SW 1271 (cell line): Measurements from ENCODE around the gene PDK1.

Experiments
- DNase-seq, 2 experiments: peaks; one replicate each; lab custom pipeline; 2025; lab: John Stamatoyannopoulos, UW

Gene PDK1

DNA sequence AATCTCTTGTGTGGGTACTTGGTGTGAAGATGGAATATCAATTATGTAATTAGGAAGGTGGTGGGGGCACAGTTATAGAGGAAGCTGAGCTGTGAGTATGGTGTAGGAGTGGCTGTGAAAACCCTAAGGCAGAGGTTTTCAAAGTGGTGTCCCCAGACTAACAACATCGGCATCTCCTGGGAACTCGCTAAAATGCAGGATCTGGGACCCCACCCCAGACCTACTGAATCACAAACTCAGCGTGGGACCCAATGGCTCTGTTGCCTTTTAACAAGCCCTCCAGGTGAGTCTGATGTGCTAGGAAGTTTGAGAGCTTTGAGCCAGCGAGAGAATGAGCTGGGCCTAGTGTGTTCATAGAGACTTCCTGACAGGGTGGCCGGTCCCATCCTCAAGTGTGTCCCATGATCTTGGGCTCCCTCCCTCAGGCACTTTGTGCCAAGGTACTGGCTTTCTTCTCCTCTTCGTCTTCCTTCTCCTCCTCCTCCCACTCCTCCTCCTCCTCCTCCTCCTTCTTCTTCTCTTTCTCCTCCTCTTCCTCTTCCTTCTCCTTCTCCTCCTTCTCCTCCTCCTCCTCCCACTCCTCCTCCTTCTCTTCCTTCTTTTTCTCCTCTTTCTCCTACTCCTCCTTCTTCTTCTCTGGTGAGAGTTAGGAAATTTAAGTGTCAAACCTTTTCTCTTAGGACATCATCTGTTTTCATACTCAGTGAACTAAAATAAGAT, 86.6 kb downstream of the PDK1 start:
- no peak for DNase-seq

DNA sequence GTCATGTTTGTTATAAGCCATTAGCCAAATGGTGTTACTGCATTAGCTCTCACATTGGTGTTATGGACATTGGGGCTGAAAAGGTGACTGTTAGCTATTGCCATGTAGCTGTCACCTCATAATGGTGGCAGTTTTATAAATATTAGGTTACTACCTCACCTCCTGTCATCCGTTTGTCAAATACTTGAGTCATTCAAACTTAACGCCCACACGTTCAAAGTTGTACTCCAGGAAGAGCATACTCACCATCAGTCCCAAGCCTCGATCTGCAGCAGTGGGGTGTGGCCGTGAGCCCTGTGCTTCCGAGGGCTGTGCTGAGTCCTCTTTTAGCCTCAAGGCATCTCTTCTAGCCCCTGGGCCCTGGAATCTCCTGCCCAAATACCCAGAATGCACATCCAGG, 87.3 kb downstream of the PDK1 start:
- no peak for DNase-seq

GRCh38 chr2:172647439-172647838, 91.5 kb downstream of the PDK1 start:
- DNase-seq: no peak

DNA sequence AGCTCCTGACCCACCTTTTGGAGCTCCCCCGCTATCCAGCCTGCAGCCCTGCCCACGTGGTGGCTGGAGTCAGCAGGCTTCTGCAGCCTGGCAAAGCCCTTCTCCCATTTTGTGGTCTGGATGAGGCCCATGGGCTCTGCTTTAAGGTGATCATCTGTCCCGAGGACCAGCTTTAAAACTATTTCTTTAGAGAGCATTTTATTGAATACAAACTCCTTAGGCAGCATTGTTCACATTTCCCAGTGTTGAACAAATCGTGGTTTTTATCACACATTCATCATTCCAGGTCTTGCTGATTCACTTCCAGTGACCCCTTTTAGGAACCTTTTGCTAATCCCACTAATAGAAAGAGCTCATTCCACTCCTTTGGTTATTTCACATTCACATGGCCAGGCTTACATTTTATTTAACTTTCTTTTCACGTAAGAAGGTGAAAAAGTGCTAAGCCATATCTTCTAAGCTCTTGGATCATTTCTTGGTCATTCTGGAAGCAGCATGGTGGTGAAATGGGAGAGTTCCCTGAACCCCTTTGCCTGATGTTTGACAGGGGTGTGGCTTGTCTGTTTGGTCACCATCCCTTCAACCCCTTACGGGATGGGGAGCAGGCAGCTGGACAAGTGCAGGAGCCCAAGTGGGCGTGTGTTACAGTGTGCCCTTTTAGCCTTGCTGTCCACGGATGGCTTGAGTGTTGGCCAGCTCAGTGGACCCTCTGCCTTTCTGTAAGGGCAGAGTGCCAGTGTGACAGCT, 99.4 kb downstream of the PDK1 start:
- peak in 1 of 2 experiments; percentile 22 for DNase-seq

DNA sequence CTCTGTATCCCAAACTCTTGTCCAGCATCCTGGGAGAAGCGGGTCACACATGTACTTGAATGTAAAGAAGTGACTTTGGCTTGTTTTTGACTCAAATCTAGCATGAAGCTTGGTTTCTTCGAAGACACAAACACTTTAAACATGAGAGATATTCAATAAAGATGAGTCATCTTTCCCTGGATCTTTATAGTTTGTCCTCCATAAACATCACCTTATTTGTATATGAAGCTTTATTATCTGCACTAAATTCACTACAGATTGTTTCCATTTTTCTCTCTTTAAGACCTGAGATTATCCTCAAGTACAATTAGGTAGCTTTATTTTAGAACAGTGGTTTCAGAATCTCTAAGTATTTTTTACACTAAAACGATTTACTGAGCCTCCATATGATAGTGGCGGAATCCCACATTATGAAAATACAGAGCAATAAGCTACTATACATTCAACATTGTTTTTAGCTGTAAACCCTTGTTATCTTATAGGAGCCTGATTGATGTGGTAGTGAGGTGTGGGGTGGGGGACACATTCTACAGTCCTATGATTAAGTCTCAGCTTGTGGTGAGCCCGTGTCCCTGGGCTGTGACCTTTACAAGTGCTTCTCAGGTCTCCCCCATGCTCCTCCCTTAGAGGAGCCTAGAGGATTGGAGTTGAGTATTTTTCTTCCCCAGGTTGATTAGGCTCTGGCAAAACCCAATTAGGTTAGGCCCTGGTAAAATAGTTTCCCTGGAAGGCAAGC, 100.1 kb downstream of the PDK1 start:
- no peak for DNase-seq
